Measurements from ENCODE around the gene GABRR3.
A peak's percentile ranks its signal among the peaks of the same experiment; 100 is the strongest.

The GABRR3 gene

GRCh38 chr3:97972976-97973375, 62.1 kb downstream of the GABRR3 start (continued):
- no peak for TF ChIP-seq PBX3 (CRISPR knock-in tag; IDR thresholded peaks at IDR 0.05)

- H3K4me3 ChIP-seq (ENCODE audit: low read depth, low read length), result peak within 1 kb of the TSS; percentile 77
- H3K27ac ChIP-seq (ENCODE audit: extremely low read depth, low read depth, low read length), result peak within 1 kb of the TSS; percentile 19; the same call in 1 of the 2 replicates
- POLR2A ChIA-PET, result no interaction called here
- no peaks in the 10 kb centered on the region for H3K9me3 ChIP-seq (ENCODE audit: control insufficient read depth, insufficient read depth, low read depth, low read length)
- no peaks in the 10 kb centered on the region; the same call in 1 of the 2 replicates for H3K4me1 ChIP-seq (ENCODE audit: control insufficient read depth, insufficient read depth, low read length)
- CTCF ChIA-PET, result interaction anchor here (1.2 kb wide), 1 partner anchor 151 kb away, joined by 5 read pairs; the partner anchor contains the start of gene CRYBG3
- H3K36me3 ChIP-seq (ENCODE audit: control insufficient read depth in 2 of 2, insufficient read depth in 1 of 2, low read length in 2 of 2), result peaks cover 0 to 3% of the 10 kb centered on the region in 2 experiments; a peak in 1 of 3 replicates
- TF ChIP-seq KLF9 (tag by site-specific recombination; IDR thresholded peaks at IDR 0.05; ENCODE audit: low read depth), result peak; percentile 65; the same call in 1 of the 2 replicates
- TF ChIP-seq ZBTB8A (tag by site-specific recombination; IDR thresholded peaks at IDR 0.05), result peak; percentile 58
- no peak for TF ChIP-seq ZFP41 (tag by site-specific recombination; IDR thresholded peaks at IDR 0.05; ENCODE audit: borderline replicate concordance)
- TF ChIP-seq ZBTB17 (tag by site-specific recombination; IDR thresholded peaks at IDR 0.05), result peak; percentile 34; the same call in 1 of the 2 replicates
- no peak for TF ChIP-seq ZNF394 (tag by site-specific recombination; IDR thresholded peaks at IDR 0.05; ENCODE audit: borderline replicate concordance)
- TF ChIP-seq KLF10 (tag by site-specific recombination; IDR thresholded peaks at IDR 0.05), result peak; percentile 95
- 0 out of 2 replicates have a peak, but pooled peaks have one; percentile 42 for TF ChIP-seq PBX3 (CRISPR knock-in tag; IDR thresholded peaks at IDR 0.05)
- TF ChIP-seq SCRT2 (tag by site-specific recombination; IDR thresholded peaks at IDR 0.05), result peak; percentile 86
- TF ChIP-seq ZNF692 (tag by site-specific recombination; IDR thresholded peaks at IDR 0.05), result peak; percentile 42; the same call in 1 of the 2 replicates
- TF ChIP-seq KLF1 (tag by site-specific recombination; IDR thresholded peaks at IDR 0.05), result 0 out of 2 replicates have a peak, but pooled peaks have one; percentile 35
- TF ChIP-seq REST (tag by site-specific recombination; IDR thresholded peaks at IDR 0.05), result no peak; the same call in 1 of the 2 replicates
- TF ChIP-seq PATZ1 (tag by site-specific recombination; IDR thresholded peaks at IDR 0.05), result 0 out of 2 replicates have a peak, but pooled peaks have one; percentile 28
- no peak for TF ChIP-seq ZNF114 (tag by site-specific recombination; IDR thresholded peaks at IDR 0.05)
- peak; percentile 84 for TF ChIP-seq ZBTB26 (tag by site-specific recombination; optimal IDR thresholded peaks at IDR 0.05)
- peak; percentile 83 for TF ChIP-seq SCRT1 (tag by site-specific recombination; IDR thresholded peaks at IDR 0.05; ENCODE audit: borderline replicate concordance)
- peak; percentile 48; the same call in 1 of the 2 replicates for TF ChIP-seq PRDM10 (tag by site-specific recombination; IDR thresholded peaks at IDR 0.05)
- TF ChIP-seq ZBTB7A (tag by site-specific recombination; IDR thresholded peaks at IDR 0.05; ENCODE audit: low read depth), result no peak
Observed at GRCh38 chr3:97971679-97972567, 63.2 kb downstream of the GABRR3 start, which contains the start of gene RIOX2. TSS of gene RIOX2 (minus strand) at chr3:97972431. CDS start at chr3:97967593, 4,838 bp downstream.

All from HEK293 (cell line).